Fibroblast of mammary gland (primary cell): ENCODE data around the gene SORCS2.

ENCODE experiments used
- DNase-seq: peaks from one replicate; pipeline ENCODE4 v3.0.0-alpha.2; 2010; ENCODE audit warnings: low read depth
- H3K4me3 ChIP-seq: 2 replicates; pipeline ENCODE4 v1.5.1; 2011; ENCODE audit warnings: low read depth, mild to moderate bottlenecking, low read length, moderate library complexity; ENCODE audit not compliant: control insufficient read depth
- CTCF ChIP-seq: conservative IDR thresholded peaks from 2 replicates; pipeline ENCODE4 v1.5.1; 2011; ENCODE audit warnings: low read depth, low read length, inconsistent platforms; ENCODE audit not compliant: control insufficient read depth, insufficient read depth

Gene SORCS2

GRCh38 chr4:7715271-7716009 is 523.1 kb downstream of the SORCS2 start:
- no peak for TF ChIP-seq CTCF
- DNase-seq: no peak
- no peak overlapping the region for H3K4me3 ChIP-seq

- no peak for DNase-seq
- H3K4me3 ChIP-seq: no peak overlapping the region
- TF ChIP-seq CTCF: no peak
Observed at GRCh38 chr4:7716010-7716721, 523.8 kb downstream of the SORCS2 start.

DNA sequence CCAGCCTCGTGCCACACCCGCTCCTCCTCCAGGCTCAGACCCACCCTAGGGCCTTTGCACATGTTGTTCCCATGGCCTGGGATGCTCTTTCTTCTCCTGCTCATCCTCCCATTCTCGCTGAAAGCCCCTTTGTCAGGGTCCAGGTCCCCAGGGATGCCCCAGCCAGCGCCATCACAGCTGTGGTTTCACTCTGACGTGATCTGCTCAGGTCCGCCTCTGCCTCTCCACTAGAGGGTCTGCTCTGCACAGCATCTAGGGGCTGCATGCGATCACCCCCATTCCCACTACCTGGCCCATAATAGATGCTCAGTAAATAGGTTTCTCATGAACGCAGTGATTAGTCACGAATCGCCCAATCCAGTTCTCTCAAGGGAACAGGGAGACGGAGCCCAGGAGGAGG is 524.8 kb downstream of the SORCS2 start:
- DNase-seq: no peak
- TF ChIP-seq CTCF: no peak
- no peak overlapping the region for H3K4me3 ChIP-seq

DNA sequence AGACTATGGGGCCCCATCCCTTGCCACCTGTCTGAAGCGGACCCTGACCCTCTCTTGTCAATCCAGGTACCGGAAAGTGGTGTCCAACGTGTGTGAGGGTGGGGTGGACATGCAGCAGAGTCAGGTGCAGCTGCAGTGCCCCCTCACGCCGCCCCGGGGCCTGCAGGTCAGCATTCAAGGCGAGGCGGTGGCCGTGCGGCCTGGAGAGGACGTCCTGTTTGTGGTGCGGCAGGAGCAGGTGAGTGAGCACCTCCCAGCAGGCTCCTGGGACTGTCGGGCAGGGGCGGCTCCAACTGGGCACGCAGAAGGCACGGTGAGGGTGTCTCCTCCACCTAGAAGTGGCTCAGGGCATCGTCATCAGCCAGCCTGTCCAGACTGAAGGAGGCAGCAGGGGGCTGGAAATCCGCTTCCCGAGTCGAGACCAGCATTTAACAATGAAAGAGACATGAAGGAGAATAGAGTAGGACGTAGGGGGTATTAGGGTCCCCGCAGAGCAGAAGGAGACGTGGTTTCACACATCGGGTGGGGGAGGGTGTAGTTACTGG is 525.7 kb downstream of the SORCS2 start:
- no peak overlapping the region for H3K4me3 ChIP-seq
- no peak for TF ChIP-seq CTCF
- no peak for DNase-seq

DNA sequence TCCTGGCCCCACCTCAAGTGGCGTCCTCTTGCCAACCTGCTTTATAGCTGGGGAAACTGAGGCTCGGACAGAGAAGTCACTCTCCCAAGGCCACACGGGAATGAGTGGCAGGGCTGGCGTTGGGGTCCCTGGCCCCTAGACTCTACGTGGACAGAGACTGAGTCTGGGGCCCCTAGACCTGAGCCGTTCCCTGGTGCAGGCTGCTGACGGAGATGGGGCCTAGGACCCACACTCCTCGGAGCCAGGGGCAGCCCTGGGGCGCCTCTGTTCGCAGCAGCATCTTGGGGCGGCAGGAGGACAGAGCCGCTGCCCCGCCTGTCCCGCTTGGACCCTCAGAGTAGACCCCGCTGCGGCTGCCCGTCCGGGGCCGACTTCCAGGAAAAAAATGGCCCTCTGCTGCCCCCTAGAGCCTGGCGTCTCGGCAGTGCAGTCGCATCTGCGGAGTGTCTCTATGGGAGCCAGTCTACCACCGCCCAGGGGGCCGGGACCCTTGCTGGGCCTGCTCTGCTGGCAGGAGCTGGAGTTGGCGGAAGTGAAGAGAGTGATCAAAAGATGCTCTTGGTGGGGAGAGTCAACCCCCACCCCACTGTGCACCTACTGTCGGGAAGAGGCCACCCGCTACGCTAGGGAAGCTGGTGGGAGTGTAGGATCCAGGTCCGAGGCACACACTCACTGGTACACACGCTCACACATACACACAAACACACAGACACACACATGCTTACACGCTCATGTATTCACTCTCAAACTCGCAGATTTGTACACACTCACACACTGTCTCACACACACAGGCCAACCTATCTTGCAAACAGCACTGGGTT is 527.2 kb downstream of the SORCS2 start:
- DNase-seq: peak; percentile 19
- TF ChIP-seq CTCF: peak; percentile 65
- no peak overlapping the region for H3K4me3 ChIP-seq

- DNase-seq: no peak
- TF ChIP-seq CTCF: no peak
Observed at GRCh38 chr4:7721984-7722551, 529.7 kb downstream of the SORCS2 start.

More at GRCh38 chr4:7721984-7722551, 529.7 kb downstream of the SORCS2 start:
- H3K4me3 ChIP-seq: no peak overlapping the region
